ENCODE data around the gene MYBPC3.

MYBPC3 gene

DNA sequence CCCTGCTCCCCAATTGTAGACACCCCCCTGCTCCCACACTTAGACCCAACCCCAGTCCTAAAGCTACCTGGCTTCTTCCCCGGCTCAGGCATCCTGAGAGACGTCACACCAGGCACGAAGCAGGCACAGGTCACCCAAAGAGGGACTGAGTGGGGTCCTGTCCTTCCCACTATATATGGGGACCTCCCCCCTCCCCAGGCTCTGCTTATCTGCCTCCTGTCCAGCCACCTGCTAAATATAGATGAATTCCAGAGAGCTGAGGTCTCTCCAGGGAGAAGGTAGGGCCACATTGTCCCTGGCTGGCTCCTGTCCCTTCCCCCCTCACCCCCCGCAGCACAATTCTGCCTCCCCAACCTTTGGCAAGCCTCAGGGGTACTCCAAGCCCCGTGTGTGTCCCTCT lies at the start of gene MYBPC3:
TSS of gene MYBPC3 (minus strand) at position 147 of the 400 bp plus-strand sequence. CDS start at position 92, 55 bp downstream.
- DNase-seq (ENCODE audit: extremely low read depth in 1 of 2, low read depth in 1 of 2), result no peak

DNA sequence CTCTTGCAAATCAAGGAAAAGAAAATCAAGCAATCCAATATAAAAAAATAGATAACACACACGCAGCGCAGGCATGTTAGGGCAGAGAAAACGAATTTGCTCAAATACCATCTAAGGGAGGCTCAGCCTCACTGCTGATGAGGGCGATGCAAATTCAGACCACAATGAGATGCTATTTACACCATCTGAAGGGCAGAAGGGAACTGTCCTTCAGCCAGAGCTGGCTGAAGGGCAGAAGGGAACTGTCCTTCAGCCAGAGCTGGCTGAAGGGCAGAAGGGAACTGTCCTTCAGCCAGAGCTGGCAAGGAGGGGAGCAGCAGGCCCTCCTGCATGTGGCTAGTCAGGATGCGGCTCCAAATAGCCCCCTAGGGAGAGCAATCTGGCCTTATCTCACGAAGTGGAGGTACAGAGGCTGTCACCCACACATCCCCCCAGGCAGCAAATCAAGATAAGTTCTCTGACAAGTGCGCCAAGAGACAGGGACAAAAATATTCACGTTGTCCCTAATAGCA lies 48.3 kb upstream of the MYBPC3 start:
- DNase-seq (ENCODE audit: extremely low read depth in 1 of 2, low read depth in 1 of 2), result no peak

DNA sequence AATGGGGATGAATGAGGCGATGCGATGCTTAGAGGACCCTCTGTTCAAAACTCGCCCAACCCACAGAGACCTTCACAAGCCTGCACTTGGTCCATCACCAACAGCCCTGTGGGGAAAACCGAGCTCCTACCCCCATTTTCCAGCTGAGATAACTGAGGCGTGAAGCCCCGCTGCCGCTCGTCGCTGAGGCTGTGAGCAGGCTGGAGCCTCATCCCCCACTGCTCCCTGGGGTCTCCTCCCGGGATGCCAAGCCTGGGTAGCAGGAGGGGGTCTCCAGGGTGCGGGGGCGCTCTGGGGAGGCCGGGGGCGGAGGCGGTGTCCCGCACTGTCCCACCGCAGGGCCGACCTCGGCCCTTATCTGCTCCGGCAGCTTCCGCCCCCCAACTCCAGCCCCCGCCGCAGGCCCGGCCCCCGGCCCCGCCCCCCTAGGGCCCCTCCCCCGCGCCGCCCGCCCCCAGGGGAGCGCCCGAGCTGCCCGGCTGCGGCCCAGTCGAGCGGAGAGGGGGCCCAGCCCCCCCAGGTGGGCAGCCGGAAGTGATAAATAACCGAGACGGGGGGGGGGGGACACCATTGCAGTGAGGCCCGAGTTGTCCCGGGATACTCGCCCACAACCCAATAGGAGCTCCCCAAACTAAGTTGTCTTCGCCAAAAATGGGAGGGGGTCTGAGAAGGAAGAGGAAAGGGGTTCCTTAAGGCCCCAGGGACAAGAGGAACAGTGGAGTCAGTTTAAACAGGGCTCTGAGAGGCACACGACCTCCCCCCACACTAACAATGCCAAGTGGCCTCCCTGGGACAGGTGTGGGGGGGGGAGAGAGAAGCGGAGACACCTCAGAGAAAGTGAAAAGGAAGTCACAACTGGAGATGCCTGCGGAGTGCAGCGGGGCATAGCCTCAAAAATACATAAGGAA lies 47.6 kb upstream of the MYBPC3 start:
- DNase-seq (ENCODE audit: extremely low read depth in 1 of 2, low read depth in 1 of 2), result no peak

DNA sequence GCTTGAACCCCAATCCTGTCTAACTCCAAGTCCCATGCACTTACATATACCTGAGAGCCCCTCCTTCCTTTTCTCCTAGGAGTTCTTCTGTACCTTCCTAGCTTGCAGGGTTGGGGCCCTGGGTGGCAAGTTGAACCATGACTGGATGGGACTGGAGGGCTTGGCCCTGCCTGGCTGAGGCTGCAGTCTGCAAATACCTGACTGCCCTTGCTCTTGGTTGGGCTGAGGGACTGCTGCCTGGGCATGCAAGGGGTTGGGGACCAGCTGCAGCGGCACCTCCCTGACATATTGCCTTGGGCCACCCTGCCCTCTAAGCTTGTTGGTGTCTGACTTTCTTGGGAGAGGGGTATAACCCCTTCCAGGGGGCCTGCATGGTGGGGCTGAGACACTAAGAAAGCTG lies 46.0 kb upstream of the MYBPC3 start:
- DNase-seq (ENCODE audit: extremely low read depth in 1 of 2, low read depth in 1 of 2), result no peak

DNA sequence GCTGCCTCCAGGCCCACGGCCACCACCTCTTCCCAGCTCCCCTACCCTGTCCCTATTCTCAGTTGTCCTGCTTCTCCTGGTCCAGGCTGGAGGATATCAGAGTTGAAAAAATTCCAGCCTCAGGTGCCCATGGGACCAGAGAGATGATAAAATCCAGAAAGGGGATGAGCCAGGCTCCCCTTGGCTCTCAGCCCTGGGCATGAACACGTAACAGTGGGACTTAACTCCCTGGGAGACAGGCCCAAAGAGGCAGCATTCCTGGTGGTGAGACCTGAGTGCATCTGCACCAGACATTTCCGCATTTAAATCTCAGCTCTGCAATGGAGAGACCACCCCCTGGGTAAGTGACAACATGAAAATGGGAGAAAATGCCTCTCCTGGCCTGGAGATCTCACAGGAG lies 45.5 kb upstream of the MYBPC3 start:
- no peak for DNase-seq (ENCODE audit: extremely low read depth in 1 of 2, low read depth in 1 of 2)

DNA sequence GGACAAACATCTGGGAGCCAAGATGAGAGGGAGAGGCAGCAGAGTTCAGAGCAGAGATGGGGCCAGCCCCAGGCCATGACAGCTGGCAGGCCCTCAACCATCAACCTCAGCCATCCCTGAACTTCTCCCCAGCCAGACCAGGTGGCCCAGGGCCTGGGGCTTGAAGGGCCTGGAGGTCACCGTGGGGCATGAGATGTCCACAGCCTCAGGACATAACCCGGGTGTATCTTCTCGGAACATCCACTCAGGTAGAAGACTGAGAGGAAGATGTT lies 43.5 kb upstream of the MYBPC3 start:
- DNase-seq (ENCODE audit: extremely low read depth in 1 of 2, low read depth in 1 of 2), result no peak

DNA sequence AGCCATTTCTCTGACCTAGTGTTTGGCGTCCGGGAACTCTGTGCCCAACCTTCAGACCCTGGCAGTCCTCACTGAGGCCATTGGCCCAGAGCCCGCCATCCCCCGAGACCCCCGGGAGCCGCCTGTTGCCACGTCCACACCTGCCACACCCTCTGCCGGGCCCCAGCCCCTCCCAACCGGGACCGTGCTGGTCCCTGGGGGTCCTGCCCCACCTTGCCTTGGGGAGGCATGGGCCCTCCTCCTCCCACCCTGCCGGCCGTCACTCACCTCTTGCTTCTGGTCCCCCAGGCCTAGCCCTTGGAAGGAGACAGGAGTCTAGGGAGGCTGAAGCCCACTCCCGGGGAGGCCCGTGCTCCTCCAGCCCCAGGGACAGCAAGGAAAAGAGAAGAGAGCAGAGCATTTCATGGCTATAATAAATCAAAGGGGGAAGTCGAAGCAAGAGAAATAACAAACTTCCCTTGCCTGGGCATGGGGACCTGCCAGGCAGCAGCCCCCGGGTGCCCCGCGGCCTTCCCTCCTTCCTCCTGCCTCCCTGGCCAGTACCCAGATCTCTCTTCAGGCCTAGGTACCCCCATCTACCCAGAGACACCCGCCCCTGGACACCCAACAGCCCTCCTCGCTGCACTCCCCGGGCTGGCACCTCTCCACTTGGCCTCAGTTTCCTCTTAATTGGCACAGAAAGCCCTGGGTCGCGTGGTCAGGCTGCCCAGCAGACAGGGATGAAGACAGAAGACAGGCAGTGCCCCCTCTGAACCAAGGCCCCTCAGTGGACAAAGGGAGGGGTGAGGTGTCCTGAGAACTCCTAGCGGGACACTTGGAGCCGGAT lies 42.9 kb upstream of the MYBPC3 start:
- no peak for DNase-seq (ENCODE audit: extremely low read depth in 1 of 2, low read depth in 1 of 2)

DNA sequence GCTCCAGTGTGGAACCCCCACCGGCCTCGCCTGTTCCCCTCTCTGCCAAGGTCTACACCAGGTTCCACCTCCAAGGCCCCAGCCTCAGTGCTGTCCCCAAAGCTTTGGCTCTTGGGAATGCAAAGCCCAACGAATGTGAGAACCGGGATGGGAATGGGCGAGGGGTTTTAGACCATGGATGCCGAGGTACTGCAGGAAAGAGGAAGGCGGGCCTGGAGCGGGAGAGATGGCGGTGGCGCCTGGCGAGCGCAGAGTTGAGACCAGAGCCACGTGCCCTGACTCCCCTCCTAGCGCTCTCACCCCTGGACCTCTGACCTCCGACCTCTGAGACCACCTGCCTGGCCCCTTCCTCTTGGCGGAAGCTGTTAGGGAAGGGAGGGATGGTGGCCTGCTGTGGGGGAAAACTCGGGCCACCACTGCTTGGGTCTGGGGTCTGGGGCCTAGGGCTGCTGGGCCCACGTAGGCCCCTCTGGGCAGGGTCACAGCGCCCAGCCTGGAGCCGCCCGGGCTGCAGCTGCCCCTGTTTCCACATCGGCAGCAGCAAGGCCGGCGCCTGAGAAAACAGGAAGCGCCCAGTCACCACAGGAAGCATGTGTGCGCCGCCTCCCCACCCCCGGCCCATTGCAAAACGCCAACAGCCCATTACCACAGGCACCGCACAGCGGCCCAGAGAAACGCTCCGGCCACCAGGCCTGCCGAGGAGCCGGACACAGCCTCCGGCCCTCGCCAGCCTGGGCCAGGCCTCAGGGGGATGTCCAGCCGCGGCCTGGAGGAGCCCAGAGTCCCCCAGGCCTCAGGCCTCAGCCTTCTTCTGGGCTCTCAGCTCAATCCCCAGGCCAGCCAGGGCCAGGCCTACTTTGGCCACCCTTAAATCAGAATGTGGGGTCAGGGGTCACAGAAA lies 42.1 kb upstream of the MYBPC3 start:
- peak in 1 of 2 donors; percentile 42 for DNase-seq (ENCODE audit: extremely low read depth in 1 of 2, low read depth in 1 of 2)

DNA sequence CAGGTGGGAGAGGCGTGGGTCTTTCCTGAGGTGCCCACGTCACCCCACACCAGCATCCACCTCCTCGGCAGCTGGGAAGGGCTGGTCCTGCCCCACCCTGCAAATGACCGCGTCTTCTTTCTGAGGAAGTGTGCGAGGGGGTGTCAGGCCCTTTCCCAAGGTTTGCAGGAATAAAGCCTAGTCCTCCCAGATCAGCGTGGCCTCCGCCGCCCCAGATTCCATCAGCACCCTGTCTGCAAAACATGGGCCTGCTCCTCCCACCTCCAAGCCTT lies 41.5 kb upstream of the MYBPC3 start:
- DNase-seq (ENCODE audit: extremely low read depth in 1 of 2, low read depth in 1 of 2), result no peak

DNA sequence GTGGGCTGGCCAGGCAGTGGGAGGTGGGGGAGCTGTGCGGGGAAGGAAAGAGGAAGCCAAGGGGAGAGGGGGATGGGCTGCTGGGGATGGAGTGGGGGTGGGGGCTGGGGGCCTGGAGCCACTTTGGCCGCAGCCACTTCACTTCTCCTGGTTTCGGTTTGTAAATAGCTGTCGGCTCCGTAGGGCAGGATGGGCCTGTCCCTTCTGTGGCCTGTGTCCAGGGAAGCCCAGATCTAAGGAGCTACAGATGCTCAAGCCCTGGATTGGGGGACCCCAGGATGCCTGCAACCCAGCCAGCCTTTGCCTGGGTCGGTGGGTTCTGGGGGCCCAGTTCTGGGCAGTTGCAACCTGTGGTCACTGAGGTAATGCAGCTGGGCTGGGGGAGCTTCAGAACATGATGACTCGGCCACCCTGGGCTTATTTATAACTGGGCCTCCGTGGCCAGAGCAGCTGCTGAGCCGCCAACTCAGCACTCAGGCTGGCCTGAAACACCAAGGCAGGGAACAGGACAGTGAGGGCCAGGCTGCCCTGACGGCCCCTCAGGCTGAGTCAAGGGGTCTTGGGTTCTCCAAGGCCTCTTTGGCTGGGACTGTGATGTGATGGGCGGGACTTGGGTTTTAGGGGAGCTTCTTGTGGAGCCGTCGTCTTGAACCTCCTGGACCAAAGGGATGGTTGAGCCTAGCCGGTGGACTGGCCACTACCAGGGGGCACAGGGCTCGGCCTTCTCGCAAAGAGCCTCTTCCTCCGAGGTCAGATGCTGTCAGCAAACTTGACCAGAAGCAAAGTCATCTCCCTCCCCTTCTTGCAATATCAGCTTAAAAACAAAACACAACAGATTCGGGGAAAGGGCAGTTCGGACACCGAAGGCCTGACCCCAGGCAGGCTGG lies 40.9 kb upstream of the MYBPC3 start:
- DNase-seq (ENCODE audit: extremely low read depth in 1 of 2, low read depth in 1 of 2), result no peak

DNA sequence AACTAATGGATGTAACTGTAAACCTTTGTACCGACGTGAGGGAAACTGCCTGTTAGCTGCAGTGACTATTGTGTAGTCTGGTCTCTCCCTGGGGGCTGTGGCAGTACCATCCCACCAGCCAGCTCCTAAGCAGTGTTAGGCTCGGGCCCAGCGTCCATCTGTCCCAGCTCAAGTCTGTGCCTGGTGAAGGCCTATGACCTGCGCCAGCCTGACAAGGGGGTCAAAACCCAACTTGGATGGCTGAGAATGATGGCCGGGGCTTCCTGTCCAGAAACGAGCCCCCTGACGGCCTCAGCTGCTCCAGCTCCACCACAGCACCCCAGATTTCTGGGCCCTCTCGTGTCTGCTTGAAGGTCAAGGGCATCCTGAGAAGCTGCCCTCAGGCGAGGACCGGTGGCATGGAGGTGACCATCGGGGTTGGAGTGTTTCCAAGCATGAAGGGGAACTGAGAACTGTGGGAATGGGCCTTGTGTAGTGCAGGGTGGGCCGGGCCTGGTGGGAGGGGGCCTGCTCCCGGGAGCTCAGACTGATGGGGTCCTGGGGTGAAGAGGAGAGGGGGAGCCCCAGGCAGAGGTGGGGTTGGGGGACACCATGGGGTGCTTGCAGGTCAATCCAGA lies 40.2 kb upstream of the MYBPC3 start:
- DNase-seq (ENCODE audit: extremely low read depth in 1 of 2, low read depth in 1 of 2), result no peak

DNA sequence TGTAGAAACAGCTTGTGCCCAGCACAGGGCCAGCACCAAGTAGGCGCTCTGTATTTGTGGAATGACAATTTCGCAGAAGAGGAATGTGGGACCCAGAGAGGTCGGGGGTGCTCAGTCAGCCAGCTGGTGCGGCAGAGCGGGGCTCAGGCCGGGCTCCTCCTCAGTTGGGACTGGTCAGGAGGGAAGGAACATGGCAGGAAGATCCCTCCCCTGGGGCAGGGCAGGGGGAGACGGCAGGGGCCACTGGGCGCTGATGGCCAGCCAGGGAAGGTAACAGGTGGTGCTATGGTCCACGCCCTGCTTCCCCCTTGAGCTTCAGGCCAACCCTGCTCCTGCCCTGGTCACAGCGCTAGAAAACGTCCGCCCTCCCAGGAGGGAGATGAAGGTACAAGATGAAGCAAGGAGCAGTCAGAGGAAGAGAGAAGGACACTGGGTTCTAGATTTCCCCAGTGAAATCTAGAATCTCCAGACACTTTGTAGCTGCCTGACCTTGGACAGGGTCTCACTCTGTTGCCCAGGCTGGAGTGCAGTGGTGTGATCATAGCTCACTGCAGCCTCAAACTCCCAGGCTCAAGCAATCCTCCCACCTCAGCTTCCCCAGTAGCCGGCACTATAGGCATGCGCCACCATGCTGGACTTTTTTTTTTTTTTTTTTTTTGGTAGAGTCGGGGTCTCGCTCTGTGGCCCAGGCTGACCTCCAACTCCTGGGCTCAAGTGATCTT lies 39.4 kb upstream of the MYBPC3 start:
- DNase-seq (ENCODE audit: extremely low read depth in 1 of 2, low read depth in 1 of 2), result no peak

DNA sequence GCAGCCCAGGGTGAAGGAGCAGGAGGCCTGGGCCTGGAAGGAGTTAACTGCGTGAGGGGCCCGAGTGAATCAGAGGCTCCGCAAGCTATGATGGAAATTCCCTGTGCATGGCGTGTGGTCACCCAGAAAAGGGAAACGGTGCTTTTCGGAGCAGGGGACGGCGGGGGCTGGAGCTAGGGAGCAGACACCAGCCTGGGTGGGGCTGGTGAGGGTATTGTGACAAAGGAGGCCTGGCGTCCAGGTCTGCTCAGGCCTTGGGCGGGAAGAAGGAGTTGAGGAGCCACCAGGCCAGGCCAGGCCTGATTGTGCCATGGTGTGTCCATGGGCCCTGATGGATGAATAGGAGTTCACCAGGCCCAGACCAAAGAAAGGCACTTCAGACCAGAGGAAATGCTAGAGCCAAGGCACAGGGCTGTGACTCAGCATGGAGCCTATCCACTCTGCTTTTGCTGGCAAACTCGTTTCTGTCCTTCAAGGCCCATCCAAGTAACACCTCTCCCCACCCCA lies 38.6 kb upstream of the MYBPC3 start:
- DNase-seq (ENCODE audit: extremely low read depth in 1 of 2, low read depth in 1 of 2), result no peak

DNA sequence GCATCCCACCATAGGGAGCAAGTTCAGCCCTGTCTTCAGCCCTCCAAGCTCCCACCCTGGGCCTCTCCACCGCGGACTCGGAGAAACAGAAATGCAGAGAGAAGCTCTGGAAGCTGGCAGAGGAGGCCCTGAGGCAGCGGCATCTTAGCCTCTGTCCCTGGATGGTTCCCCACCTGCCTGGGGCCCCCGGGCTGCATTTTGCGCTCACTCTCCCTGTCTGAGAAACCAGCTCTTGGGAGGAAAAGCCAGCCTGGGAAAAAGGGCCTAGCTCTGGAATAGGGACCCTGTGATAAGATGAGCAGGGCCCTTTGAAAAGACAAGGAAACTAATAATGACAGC lies 37.9 kb upstream of the MYBPC3 start:
- no peak for DNase-seq (ENCODE audit: extremely low read depth in 1 of 2, low read depth in 1 of 2)

DNA sequence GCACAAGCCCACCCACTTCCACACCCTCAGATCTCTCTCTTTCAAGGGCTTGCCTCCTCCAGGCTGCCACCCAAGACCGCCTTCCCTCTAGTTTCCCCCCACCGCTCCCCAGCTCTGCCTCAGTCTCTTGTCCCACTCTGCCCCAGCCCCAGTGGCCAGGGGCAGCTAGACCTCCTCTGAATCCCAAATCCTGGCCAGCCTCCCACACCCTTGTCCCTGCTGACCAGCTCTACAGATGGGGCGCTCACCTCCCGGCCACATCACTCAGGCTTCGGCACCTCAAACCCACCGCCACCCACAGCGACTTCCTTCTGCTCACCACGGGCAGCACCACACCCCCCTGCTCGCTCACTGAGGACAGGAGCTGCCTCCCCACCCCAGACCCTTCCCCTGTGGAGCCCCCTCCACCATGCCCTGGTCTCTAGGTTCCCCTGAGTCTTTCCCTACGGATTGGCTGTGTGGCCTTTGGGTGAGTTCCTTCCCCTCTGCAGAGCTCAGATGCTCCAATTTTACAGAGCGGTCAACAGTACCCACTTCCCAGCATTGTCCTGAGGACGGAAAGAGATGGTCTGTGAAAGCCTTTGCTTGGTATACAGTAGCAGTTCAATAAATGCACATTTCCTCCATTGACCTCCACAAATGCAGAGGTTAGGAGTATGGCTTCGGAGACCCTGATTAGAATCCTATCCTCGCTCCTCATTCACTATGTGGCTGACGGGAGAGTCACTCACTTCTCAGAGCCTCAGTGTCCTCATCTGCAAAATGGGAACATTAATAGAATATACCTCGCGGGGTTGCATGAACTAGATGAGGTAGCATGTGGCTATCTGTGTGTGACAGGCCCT lies 37.3 kb upstream of the MYBPC3 start:
- no peak for DNase-seq (ENCODE audit: extremely low read depth in 1 of 2, low read depth in 1 of 2)

DNA sequence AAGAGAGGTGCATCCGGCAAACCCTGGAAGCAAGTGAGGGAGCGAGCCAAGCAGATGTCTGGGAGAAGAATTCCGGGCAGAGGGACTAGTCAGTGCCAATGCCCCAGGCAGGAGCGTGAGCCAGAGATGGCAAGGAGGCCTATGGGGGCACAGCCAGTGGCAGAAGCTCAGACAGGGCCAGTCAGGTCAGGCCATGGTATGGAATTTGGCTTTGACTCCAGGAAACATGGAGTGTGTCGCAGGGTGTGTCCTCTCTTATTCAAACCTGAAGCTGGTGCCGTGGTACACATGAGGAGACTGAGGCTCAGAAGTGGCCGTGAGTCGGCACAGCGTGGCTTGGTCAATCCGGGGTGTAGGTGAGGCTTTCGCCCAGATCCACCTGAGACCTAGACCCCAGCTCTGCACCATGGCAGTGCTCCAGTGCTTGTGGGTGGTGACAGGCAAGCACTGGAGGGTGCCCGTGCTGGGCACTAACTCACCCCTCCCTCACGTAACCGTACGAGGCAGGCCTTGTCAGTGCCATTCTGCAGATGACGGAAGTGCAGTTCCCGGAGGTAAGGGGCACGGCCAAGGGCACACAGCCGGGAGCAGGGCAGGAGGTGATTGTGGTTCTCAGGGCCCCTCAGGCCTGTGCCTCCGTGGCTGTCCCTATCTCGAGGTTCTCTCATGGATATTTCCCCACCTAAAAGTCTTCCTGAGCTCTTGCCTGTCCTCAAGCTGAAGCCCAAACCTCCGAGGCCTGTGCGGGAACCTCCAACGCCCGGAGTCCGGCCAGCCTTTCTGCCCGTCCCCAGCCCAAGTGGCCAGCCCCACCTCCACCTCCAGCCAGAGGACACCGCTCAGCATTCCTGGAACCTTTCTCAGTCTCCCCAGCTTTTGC lies 36.4 kb upstream of the MYBPC3 start:
- no peak for DNase-seq (ENCODE audit: extremely low read depth in 1 of 2, low read depth in 1 of 2)
